TTC549 (cell line): ENCODE data around the gene PARVG.

Source experiments
- FAIRE-seq: peaks from 2 replicates; lab custom pipeline; 2012; peaks lifted over from hg19 to GRCh38; lab: Jason Lieb, UNC

PARVG gene

GRCh38 chr22:44181033-44181911 lies 547 bp downstream of the PARVG start:
- no peak for FAIRE-seq

GRCh38 chr22:44181912-44182587 lies 1.3 kb downstream of the PARVG start:
- FAIRE-seq = no peak

- FAIRE-seq = no peak
Observed at GRCh38 chr22:44182588-44183286, 2.0 kb downstream of the PARVG start.

GRCh38 chr22:44183287-44183588 lies 2.5 kb downstream of the PARVG start:
- no peak for FAIRE-seq

- FAIRE-seq = no peak
Observed at GRCh38 chr22:44184006-44184405, 3.3 kb downstream of the PARVG start.

- FAIRE-seq = no peak
Observed at GRCh38 chr22:44185237-44186120, 4.8 kb downstream of the PARVG start.

GRCh38 chr22:44186121-44186510 lies 5.4 kb downstream of the PARVG start:
- no peak for FAIRE-seq

- no peak for FAIRE-seq
Observed at GRCh38 chr22:44186737-44187136, 6.0 kb downstream of the PARVG start.

GRCh38 chr22:44187652-44188230 lies 7.0 kb downstream of the PARVG start:
- FAIRE-seq = no peak

GRCh38 chr22:44188316-44188715 lies 7.6 kb downstream of the PARVG start:
- no peak for FAIRE-seq

- FAIRE-seq = no peak
Observed at GRCh38 chr22:44188986-44189630, 8.4 kb downstream of the PARVG start.

GRCh38 chr22:44190381-44190976 lies 9.8 kb downstream of the PARVG start:
- no peak for FAIRE-seq

- no peak for FAIRE-seq
Observed at GRCh38 chr22:44191036-44191454, 10.3 kb downstream of the PARVG start.

- FAIRE-seq = no peak
Observed at GRCh38 chr22:44192098-44192815, 11.5 kb downstream of the PARVG start.

- no peak for FAIRE-seq
Observed at GRCh38 chr22:44192816-44193534, 12.2 kb downstream of the PARVG start.

- FAIRE-seq = no peak
Observed at GRCh38 chr22:44193535-44193891, 12.8 kb downstream of the PARVG start.

- no peak for FAIRE-seq
Observed at GRCh38 chr22:44194569-44194968, 13.8 kb downstream of the PARVG start.

GRCh38 chr22:44195189-44195871 lies 14.6 kb downstream of the PARVG start:
- no peak for FAIRE-seq

- FAIRE-seq = no peak
Observed at GRCh38 chr22:44196241-44196640, 15.5 kb downstream of the PARVG start.
